B cell (primary cell): ENCODE results near the gene RHOD.

Source experiments
- CTCF ChIP-seq: fragments of 200-600 bp; IDR thresholded peaks from one replicate; pipeline ENCODE4 v1.8.0; 2022; ENCODE audit warnings: antibody characterized with exemption, mild to moderate bottlenecking
- EZH2 ChIP-seq: IDR thresholded peaks from 2 replicates; pipeline ENCODE4 v1.6.1; 2012; ENCODE audit warnings: borderline replicate concordance, low read depth, mild to moderate bottlenecking, moderate library complexity, low read length; ENCODE audit not compliant: insufficient read depth, poor library complexity, severe bottlenecking

GRCh38 chr11:67054346-67054835 is 2.3 kb upstream of the RHOD start:
- TF ChIP-seq CTCF (no peak), EZH2 (no peak)
